ENCODE data around the gene CTSF.

The CTSF gene

DNA sequence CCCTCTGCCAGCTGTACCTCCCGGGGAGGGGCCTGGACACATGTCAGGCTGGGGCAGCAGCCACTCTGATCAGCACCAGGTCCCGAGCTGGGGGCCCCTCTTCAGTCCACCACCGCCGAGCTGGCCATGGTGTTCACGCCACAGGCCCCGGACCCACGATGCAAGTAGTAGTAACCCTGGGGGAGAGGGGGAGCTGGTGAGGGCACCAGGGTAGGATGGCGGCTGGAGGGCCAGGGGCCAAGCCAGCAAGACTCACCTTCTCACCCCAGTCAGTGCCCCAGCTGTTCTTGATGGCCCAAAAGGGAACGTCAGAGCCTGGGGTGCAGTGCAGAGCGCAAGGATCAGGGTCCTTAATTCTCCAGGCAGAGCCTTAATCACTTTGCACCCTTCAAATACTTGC is 4.6 kb downstream of the CTSF start:
- no peak overlapping the region for H3K27ac ChIP-seq (ENCODE audit: low read depth, low read length, poor library complexity, severe bottlenecking)
- H3K9me2 ChIP-seq (ENCODE audit: low read depth, low read length) = no peaks in the 10 kb centered on the region
- H3K79me2 ChIP-seq (ENCODE audit: insufficient read depth, low read length) = no peaks in the 10 kb centered on the region
- no peaks in the 10 kb centered on the region for H3K36me3 ChIP-seq (ENCODE audit: insufficient read depth, low read length)
- H3F3A ChIP-seq (ENCODE audit: insufficient read depth, low read length) = no peaks in the 10 kb centered on the region
- H2AFZ ChIP-seq (ENCODE audit: low read length) = no peak overlapping the region
- H3K9ac ChIP-seq (ENCODE audit: low read length) = no peak overlapping the region
- H3K4me2 ChIP-seq (ENCODE audit: low read length) = no peak overlapping the region
- peaks cover 10% of the 10 kb centered on the region for H3K4me1 ChIP-seq (ENCODE audit: insufficient read depth, low read length, severe bottlenecking)
- no peaks in the 10 kb centered on the region for H3K9me3 ChIP-seq (ENCODE audit: low read length)
- no peaks in the 10 kb centered on the region for H4K20me1 ChIP-seq (ENCODE audit: insufficient read depth, low read length)
- H3K27me3 ChIP-seq (ENCODE audit: insufficient read depth, low read length) = peaks cover 7% of the 10 kb centered on the region; the same call in 1 of the 2 replicates
- TF ChIP-seq, protein P1, sequence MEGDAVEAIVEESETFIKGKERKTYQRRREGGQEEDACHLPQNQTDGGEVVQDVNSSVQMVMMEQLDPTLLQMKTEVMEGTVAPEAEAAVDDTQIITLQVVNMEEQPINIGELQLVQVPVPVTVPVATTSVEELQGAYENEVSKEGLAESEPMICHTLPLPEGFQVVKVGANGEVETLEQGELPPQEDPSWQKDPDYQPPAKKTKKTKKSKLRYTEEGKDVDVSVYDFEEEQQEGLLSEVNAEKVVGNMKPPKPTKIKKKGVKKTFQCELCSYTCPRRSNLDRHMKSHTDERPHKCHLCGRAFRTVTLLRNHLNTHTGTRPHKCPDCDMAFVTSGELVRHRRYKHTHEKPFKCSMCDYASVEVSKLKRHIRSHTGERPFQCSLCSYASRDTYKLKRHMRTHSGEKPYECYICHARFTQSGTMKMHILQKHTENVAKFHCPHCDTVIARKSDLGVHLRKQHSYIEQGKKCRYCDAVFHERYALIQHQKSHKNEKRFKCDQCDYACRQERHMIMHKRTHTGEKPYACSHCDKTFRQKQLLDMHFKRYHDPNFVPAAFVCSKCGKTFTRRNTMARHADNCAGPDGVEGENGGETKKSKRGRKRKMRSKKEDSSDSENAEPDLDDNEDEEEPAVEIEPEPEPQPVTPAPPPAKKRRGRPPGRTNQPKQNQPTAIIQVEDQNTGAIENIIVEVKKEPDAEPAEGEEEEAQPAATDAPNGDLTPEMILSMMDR (IDR thresholded peaks at IDR 0.05; ENCODE audit: low read length) = no peak
- no peak for TF ChIP-seq EZH2 (IDR thresholded peaks at IDR 0.05; ENCODE audit: borderline replicate concordance, low read length)
- no peak overlapping the region for H3K4me3 ChIP-seq (ENCODE audit: low read depth, low read length, poor library complexity, severe bottlenecking)

- H3K36me3 ChIP-seq (ENCODE audit: insufficient read depth, low read length) = no peaks in the 10 kb centered on the region
- H3K4me3 ChIP-seq (ENCODE audit: low read depth, low read length, poor library complexity, severe bottlenecking) = no peak overlapping the region
- H3K27ac ChIP-seq (ENCODE audit: low read depth, low read length, poor library complexity, severe bottlenecking) = no peak overlapping the region
- no peaks in the 10 kb centered on the region for H3K9me2 ChIP-seq (ENCODE audit: low read depth, low read length)
- no peaks in the 10 kb centered on the region for H3F3A ChIP-seq (ENCODE audit: insufficient read depth, low read length)
- TF ChIP-seq, protein P1 (IDR thresholded peaks at IDR 0.05; ENCODE audit: low read length) = no peak
- TF ChIP-seq EZH2 (IDR thresholded peaks at IDR 0.05; ENCODE audit: borderline replicate concordance, low read length) = no peak
- H3K27me3 ChIP-seq (ENCODE audit: insufficient read depth, low read length) = peaks cover 7% of the 10 kb centered on the region; the same call in 1 of the 2 replicates
- no peak overlapping the region for H2AFZ ChIP-seq (ENCODE audit: low read length)
- H3K9ac ChIP-seq (ENCODE audit: low read length) = no peak overlapping the region
- H3K4me1 ChIP-seq (ENCODE audit: insufficient read depth, low read length, severe bottlenecking) = peaks cover 3% of the 10 kb centered on the region
- no peaks in the 10 kb centered on the region for H4K20me1 ChIP-seq (ENCODE audit: insufficient read depth, low read length)
- no peak overlapping the region for H3K4me2 ChIP-seq (ENCODE audit: low read length)
- no peaks in the 10 kb centered on the region for H3K79me2 ChIP-seq (ENCODE audit: insufficient read depth, low read length)
- H3K9me3 ChIP-seq (ENCODE audit: low read length) = no peaks in the 10 kb centered on the region
These were observed 5.4 kb downstream of the CTSF start for GRCh38 chr11:66562907-66563583.

- no peaks in the 10 kb centered on the region for H3F3A ChIP-seq (ENCODE audit: insufficient read depth, low read length)
- no peaks in the 10 kb centered on the region for H4K20me1 ChIP-seq (ENCODE audit: insufficient read depth, low read length)
- no peak overlapping the region for H3K27ac ChIP-seq (ENCODE audit: low read depth, low read length, poor library complexity, severe bottlenecking)
- H3K36me3 ChIP-seq (ENCODE audit: insufficient read depth, low read length) = no peaks in the 10 kb centered on the region
- TF ChIP-seq, protein P1 (IDR thresholded peaks at IDR 0.05; ENCODE audit: low read length) = no peak
- no peak for TF ChIP-seq EZH2 (IDR thresholded peaks at IDR 0.05; ENCODE audit: borderline replicate concordance, low read length)
- H3K4me2 ChIP-seq (ENCODE audit: low read length) = no peak overlapping the region
- H3K27me3 ChIP-seq (ENCODE audit: insufficient read depth, low read length) = peaks cover 7% of the 10 kb centered on the region; the same call in 1 of the 2 replicates
- no peaks in the 10 kb centered on the region for H3K9me3 ChIP-seq (ENCODE audit: low read length)
- no peak overlapping the region for H3K9ac ChIP-seq (ENCODE audit: low read length)
- no peak overlapping the region for H2AFZ ChIP-seq (ENCODE audit: low read length)
- H3K4me1 ChIP-seq (ENCODE audit: insufficient read depth, low read length, severe bottlenecking) = no peaks in the 10 kb centered on the region
- no peaks in the 10 kb centered on the region for H3K79me2 ChIP-seq (ENCODE audit: insufficient read depth, low read length)
- H3K4me3 ChIP-seq (ENCODE audit: low read depth, low read length, poor library complexity, severe bottlenecking) = no peak overlapping the region
- H3K9me2 ChIP-seq (ENCODE audit: low read depth, low read length) = no peaks in the 10 kb centered on the region
These were observed 6.1 kb downstream of the CTSF start for GRCh38 chr11:66562275-66562674.
